Cerebellar nuclear complex (tissue), 1 donor: ENCODE data around the gene NCOA1.
"Not testable (repeated sequence)": the region's sequence is repeated elsewhere in the genome, so short reads cannot be mapped to it uniquely, and the experiment has no call there.

Experiments
- DNase-seq, 2 experiments: peaks; one replicate each; lab custom pipeline; 2025; lab: John Stamatoyannopoulos, UW

The NCOA1 gene

DNA sequence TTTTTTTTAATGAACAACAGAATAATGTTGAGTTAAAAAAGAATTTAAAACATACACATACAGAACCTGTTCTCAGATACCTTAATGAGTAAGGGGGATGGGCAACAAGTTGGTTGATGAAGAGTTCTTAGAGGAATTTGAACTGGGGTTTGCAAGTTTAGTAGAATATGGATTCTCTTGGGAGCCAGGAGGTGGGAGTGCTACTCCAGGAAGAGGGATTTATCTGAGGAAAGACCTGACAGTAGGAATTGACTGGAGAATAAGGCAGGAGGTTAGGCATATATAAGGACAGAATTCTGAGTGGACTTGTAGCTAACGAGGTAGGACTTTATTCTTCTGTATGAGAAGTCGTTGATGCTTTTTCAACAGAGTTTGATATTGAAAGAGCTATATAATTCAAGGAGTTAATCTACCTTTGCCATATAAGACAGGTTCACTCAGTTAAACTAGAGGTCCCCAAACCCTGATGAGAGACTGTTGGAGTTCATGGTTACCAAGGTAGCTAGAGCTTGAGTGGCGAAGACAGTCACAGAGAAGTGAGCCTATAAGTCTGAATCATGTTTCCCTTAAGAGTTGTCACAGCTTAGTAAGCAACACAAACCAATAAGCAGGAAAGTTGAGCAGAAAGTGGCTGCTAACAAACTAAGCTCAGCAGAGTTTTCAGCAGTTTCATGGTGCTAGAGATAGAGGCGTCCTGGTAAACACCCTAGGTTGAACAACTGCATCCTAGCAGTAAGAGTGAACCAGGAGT lies 88.2 kb downstream of the NCOA1 start:
- no peak for DNase-seq

DNA sequence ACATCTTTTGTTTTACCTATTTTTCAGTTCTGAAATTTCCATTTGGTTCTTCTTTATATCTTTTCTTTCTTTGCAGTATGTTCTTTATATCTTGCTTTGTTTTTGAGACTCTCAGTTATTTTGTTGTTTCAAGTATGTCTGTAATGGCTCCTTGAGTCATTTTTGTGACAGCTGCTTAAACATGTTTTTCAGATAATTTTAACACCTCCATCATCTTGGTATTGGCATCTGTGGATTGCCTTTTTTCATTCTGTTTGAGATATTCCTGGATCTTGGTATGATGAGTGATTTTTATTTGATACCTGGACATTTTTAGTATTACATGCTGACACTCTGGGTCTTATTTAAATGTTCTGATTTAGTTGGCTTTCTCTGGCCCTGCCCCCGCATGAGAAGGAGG lies 89.5 kb downstream of the NCOA1 start:
- DNase-seq, result no peak

DNA sequence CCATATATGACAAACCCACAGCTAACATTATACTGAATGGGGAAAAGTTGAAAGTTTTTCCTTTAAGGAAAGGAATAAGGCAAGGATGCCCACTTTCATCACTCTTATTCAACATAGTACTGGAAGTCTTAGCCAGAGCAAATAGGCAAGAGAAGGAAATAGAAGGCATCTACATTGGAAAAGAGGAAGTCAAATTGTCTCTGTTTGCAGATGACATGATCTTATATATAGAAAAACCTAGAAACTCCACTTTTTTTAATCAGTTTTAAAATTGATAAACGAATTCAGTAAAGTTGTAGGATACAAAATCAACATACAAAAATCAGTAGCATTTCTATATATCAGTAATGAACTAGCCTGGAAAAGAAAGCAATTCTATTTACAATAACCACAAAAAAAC lies 90.9 kb downstream of the NCOA1 start:
- DNase-seq, result not testable (repeated sequence)

DNA sequence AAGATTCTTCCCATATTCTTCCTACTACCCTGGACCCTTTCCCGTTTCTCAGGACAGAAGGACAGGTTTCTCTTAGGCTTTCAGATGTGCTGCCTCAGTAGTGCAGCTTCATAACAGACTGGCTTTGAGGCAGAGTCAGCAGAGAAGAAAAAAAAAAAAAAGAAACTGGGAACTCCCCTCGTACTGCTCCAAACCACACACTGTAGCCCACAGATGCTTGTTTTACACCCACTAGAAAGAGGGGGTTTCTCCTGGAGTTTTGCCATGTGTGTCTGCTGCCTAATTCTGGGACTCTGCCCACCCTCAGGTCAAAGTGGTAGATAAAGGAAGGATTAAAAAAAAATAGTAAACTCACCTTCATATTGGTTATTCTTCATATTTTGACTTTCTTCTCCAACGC lies 95.9 kb downstream of the NCOA1 start:
- no peak for DNase-seq

DNA sequence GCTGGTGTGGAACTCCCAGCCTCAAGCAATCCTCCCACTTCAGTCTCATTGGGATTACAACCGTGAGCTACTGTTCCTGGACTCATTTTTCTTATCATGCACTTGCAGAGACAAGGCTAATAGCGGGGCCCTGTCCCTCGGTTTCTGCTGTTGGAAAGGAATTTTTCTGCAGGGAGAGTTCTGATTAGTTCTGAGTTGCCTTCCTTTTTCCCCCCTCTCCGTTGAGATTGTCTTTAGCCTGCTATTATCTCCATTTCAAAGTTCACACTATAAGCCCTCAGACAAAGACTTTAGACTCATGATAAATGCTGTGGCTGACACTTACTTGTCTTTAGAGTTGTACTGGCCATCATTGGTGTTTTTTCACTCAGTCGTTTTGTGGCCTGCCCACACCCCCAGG lies 97.2 kb downstream of the NCOA1 start:
- DNase-seq, result no peak

DNA sequence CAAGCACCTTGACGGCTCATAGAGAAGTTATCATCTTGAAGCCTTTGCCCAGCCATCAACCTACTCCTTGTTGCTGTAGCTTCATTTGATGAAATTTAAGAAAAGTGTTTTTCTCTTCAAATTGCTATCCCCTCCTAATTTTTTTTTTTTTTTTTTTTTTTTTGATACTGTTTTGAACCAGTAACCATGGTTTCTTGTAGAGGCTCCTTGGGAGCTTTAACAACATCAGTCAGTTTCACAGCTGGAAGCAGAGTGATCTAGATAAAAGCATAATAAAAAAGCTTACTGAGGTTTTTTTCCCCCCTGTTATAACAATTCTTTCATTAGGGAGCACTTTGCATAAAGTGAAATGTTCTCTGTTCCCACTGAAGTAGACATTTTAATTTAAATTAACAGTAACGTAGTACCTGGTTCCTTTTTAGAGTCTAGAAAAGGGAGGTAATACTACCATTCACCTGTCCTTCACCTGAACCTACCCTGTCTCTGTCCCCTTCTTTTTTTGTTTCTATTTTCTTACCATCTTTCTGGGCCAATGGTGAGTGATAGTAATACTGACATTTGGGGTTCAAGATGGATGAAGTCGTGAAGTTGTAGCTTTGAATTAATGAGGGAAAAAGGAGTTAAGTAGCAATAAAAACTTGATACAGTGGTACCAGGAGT lies 101.5 kb downstream of the NCOA1 start:
- no peak for DNase-seq

DNA sequence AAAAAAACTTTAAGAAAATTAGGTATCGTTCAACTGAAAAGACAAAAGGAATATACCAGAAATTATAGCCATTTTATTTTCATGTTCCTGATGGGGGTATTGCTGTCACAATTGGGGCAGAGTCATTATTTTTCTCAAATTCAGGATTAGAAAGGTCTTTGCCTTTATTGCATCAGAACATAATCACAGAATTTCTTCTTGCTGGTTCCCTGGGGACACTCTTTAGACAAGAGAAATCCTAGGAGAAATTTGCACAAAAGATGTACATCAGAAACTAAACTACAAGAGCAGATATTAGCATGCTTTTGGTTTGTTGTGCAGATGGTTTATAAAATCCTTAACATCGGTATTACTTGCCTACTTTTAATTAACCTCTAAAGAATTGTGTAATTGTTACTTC lies 103.2 kb downstream of the NCOA1 start:
- DNase-seq, result no peak

DNA sequence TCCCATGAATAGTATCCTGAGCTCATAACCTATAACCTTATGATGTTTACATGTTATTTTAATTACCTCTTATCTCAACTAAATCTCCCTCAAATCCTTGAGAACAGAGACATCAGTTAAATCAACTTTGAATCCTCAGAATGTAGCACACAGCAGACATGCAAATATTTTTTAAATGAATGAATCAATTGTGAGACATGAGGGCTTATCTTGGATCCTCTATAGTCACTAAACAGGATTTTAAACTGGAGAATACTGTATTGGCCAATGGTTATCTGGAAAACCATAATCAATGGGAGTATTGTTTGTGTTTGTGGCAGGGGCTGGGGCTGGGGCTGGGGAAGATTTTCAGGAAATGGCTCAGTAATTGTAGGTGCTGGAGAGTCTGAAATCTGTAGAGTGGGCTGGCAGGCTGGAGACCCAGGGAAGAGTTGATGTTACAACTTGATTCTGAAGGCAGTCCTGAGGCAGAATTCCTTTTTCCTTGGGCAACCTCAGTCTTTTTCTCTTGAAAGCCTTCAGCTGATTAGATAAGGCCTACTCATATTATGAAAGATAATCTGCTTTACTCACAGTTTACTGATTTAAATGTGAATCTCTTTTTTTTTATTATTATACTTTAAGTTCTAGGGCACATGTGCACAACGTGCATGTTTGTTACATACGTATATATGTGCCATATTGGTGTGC lies 106.3 kb downstream of the NCOA1 start:
- no peak for DNase-seq

DNA sequence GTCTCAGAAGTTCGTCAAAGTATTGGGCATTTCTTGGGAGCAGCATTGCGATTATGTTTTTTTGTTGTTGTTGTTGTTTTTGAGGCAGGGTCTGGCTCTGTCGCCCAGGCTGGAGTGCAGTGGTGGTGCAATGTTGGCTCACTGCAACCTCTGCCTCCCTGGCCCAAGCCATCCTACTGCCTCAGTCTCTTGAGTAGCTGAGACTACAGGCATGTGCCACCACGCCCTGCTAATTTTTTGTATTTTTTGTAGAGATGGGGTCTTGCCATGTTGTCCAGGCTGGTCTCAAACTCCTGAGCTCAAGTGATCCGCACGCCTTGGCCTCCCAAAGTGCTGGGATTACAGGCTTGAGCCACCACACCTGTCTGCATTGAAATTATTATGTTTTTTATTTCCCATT lies 109.1 kb downstream of the NCOA1 start:
- DNase-seq, result not testable (repeated sequence)

DNA sequence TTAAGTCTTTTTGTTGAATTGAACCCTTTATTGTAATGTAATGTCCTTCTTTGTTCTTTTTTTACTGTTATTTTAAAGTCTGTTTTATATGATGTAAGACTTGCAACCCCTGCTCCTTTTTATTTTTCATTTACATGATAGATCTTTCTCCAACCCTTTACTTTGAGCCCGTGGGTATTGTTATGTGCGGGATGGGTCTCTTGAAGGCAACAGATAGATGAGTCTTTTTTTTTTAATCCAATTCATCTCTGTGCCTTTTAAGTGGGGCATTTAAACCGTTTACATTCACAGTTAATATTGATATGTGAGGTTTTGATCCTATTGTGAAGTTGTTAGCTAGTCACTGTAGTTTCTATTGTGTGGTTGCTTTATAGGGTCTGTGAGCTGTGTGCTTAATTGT lies 120.6 kb downstream of the NCOA1 start:
- no peak for DNase-seq

DNA sequence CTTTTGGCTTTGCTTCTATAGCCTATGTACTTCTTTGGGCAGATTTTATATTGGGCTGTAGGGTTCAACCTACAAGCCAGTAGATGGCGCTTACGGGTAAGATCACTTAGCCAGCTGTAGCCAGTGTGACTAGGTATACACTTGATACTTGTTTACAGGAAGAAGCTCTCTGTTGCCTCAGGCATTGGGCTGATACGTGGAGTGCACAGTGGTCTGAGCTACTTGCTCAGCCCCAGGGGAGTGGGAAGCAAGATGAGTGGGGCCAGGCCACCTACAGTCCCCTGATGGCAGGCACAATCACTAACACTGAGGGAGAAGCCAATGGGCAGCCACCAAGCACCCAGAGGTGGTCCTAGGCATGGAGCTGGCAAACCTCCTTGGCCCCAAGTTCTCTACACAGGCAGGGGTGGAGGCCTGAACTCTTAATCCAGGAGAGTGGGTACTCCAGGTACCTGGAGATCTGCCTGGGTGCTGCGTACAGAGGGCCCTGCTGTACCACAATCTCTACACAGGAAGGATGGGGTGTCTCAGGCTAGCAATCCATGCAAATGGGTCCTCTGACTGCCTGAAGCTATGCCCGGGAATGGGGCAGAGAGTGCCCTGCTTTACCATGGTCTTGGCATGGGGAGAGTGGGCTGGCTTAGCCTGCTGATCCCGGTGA lies 122.2 kb downstream of the NCOA1 start:
- DNase-seq, result no peak

DNA sequence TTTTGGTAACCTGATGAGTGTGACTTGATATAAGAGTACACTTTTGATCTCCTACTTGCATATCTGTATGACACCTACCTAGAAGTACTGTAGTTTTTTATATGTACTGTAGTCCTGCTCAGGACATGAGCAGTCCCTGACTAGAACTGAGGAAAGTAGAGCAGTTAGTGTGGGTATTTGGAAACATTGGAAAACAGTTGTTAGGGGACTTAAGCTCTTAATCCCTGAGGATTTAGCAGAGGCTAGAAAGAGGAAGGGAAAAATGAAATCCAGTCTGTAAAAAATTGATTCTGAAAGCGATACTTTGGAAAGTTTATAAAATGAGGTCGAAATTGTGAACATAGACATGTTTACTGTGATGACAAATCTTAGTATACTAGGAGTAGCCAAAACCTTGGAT lies 125.6 kb downstream of the NCOA1 start:
- no peak for DNase-seq

DNA sequence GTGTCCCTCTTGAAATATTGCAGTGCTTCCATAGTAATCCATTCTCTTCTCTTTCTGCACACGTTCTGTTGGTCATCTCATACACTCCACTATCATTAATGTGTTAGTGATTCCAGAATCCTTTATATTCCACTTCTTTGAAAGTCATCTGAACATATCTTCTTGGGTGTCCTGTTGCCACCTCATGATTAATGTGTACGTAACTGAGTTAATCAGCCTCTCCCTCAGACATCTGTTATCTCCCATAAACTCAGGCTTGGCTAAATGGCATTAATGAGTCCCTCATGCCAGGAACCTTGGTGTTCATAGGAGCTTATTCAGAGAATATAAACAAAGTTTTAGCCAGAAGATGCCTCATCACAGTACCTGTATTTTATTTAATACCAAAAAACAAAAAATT lies 126.4 kb downstream of the NCOA1 start:
- DNase-seq, result no peak

DNA sequence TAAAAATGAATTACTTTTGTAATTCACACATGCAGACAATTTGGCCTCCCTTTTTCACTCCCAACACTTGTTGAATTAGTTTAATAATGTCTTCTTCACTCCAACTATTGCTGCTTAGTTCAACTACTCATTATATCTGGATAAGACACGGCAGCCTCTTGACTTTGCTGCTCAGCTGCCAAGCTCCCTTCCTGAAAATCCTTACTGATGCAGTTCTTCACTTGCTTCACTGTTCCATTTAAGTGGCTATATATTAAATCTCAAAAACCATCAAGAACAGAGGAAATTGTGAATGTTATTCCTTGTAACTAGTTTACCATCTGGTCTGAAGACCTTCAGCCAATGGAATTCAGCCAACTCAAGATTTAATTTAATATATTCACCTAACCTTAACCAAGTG lies 127.1 kb downstream of the NCOA1 start:
- DNase-seq, result no peak

DNA sequence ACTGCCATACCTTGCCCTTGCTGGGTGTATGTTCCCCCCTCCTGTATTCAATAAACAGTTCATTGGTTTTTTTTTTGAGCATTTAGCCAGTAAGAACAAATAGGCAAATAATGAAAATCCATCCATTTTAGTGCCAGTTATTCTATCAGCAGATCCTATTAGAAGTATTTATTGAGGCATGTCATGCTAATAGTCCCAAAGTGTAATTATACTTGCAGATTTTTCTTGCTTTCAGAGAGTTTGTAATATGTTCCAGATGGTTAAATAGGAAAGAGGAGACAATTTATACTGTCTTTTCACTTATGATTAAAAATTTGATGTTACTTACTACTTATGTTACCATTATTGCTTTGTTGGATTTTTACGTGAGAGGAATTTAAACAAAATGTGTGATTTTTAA lies 127.6 kb downstream of the NCOA1 start:
- DNase-seq, result no peak

DNA sequence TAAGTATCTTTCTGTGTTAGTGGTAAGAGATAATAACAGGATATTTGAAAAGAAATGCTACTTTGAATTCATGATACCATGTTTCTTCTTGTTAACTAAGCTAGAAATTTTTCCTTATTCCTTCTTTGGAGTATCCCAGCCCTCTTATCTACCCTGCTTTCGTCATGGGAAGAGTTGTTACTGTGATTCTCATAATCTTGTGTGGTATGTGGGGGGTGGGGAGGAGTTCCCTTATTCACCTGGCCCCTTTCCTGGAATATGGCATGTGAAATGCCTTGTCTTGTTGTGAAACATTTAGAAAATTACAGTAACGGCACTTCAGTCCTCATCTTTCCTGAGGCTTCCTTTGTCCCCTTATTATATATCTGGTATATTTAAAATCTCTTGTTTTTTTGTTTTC lies 129.9 kb downstream of the NCOA1 start:
- DNase-seq, result no peak

DNA sequence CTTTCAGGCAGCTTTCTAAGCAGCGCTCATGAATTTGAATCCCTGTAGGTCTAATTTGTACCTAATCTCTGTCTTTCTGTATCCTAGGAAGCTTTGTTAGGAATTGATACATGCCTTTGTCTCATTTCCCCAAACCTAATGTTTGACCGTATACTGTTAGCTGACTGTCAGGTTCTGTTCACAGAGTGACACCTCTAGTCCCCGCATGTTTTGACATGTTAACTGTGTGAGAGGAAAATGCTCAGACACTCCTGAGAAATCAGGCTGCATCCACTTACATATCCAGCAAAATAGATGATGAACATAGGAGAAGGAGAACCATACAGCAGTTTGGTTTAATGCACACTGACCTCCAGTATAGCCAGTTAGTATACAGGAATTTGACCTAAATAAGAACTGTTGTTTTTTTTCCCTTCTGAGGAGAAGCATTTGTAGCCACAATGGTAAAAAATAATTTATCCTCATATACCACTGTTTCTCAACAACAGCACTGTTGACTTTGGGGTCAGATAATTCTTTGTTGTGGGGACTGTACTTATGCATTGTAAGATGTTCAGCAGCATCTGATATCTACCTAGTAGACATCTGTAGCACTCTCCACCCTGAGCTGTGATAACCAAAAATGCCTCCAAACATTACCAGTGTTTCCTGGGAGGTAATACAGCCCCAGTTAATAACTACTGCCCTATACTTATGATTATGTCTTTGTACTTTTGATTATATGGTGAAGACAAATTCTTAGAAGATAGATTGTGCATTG lies 130.9 kb downstream of the NCOA1 start:
- DNase-seq, result no peak

DNA sequence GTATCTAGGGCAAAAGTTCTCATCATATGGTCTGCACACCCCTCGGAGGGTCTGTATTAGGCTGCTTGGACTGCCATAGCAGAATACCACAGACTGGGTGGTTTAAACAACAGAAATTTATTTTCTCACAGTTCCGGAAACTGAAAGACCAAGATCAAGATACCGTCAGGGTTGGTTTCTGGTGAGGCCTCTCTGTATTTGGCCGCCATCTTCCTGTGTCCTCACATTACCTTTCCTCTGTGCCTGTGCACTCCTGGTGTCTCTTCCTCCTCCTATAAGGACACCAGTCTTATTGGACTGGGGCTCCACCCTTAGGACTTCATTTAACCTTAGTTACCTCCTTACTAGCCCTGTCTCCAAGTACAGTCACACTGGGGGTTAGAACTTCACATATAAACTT lies 132.5 kb downstream of the NCOA1 start:
- no peak for DNase-seq

DNA sequence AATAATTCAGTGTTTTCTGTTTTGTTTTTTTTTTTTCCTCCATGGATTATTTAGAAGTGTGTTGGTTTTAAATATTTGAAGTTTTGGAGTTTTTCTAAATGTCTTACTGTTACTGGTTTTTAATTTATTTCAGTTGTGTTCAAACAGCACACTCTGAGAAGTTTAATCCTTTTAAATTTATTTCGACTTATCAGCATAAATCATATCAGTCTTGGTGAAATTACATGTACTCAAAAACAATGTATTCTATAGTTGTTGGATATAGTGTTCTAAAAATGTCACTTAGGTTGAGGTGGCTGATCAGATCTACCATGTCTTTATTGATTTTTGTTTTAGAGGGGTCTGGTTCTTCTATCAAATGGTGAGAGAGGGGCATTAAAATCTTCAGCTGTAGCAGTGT lies 134.7 kb downstream of the NCOA1 start:
- DNase-seq, result no peak

DNA sequence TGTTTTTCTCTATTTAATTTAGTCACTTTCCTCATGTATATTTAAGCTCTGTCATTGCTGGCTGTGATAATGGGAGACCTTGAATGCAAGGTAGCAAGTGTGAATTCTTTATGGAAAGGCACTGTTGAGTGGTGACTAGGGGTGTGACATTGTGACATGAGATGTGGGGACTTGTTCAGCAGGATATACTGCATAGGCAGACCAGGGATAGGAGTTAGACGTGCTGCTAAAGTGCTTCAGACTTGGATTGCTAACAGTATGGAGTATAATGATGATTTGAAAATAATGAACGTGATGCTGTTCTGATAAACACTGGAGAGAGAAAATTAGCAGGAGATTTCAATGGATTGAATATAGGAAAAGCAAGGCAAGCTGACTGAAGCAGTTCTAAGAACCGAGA lies 135.1 kb downstream of the NCOA1 start:
- no peak for DNase-seq

DNA sequence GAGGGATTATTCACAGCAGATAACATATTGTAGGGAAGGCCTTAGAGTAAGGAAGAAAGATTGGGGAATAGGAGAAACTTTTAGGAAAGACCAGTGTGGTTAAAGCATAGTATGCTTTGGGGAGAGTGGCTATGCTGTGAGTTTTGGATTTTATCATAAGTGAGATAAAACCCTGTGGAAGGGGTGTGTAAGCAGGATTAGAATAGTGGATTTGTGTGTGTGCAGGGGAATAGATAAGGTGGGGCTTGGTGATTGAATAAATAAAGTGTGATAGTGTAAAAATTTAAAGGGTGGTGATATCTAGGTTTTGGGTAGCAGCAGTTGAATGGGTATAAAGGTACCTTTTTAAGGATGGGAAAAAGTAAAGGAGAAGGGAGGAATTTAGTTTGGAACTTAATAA lies 137.7 kb downstream of the NCOA1 start:
- no peak for DNase-seq

DNA sequence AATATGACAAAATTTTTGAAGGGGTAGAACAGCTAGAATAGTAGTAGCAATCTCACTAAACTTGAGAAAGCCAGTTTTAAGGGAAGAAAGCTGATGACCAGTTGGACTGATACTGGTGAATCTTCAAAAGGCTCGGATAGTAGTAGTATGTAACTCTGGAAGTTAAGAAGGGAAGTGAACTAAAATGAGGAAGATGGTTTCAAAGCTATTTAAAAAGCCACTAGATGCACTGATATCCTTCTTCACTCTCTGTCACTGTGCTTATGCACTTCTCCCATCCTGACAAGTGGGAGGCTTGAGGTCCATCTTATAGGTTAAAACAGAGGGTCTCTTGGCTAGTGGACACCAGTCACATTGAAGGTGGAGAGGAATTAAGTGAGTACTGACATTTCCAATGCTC lies 141.1 kb downstream of the NCOA1 start:
- DNase-seq, result no peak
